Natural killer cell (primary cell): ENCODE results near the gene SLC27A4. TPM values are rescaled to one million over a fixed set of nuclear protein-coding genes. Genes with fewer than 3 reads are reported as not detected.

Source experiments
- ATAC-seq, 3 donors: fragments of 150-1000 bp in 2 of 3; fragments of 200-7000 bp in 1 of 3; cut with Tn5 transposase; 1 replicate in 1 of 3; 2 replicates in 2 of 3; pipeline ENCODE4 v1.10.0; 2021; ENCODE audit warnings: mild to moderate bottlenecking in 2 of 3, moderate library complexity in 2 of 3
- DNase-seq, 2 donors: peaks; one replicate each; pipeline versions ENCODE4 v3.0.0 to v3.0.0-alpha.2; 2013 to 2021; ENCODE audit warnings: mixed read lengths in 1 of 2
- H3K27ac ChIP-seq: one replicate; pipeline ENCODE4 v1.5.1; 2013; ENCODE audit warnings: mild to moderate bottlenecking, low read length
- H3K27me3 ChIP-seq: one replicate; pipeline ENCODE4 v1.6.1; 2013; ENCODE audit warnings: low read length; ENCODE audit not compliant: control insufficient read depth, insufficient read depth
- H3K36me3 ChIP-seq: one replicate; pipeline ENCODE4 v1.6.1; 2013; ENCODE audit warnings: low read length; ENCODE audit not compliant: control insufficient read depth, insufficient read depth
- H3K4me1 ChIP-seq: one replicate; pipeline ENCODE4 v1.6.1; 2013; ENCODE audit warnings: low read length; ENCODE audit not compliant: control insufficient read depth, insufficient read depth
- H3K4me3 ChIP-seq: one replicate; pipeline ENCODE4 v1.5.1; 2013; ENCODE audit warnings: low read length
- H3K9me3 ChIP-seq: one replicate; pipeline ENCODE4 v1.6.1; 2013; ENCODE audit warnings: low read length; ENCODE audit not compliant: control insufficient read depth, insufficient read depth
- H3K27ac Mint-ChIP-seq, 2 donors: one replicate each; pipeline ENCODE4 v1.8.0; 2022; ENCODE audit warnings: mild to moderate bottlenecking in 2 of 2, mixed read lengths in 2 of 2, moderate library complexity in 1 of 2
- H3K27me3 Mint-ChIP-seq, 2 donors: one replicate each; pipeline ENCODE4 v1.8.0; 2022; ENCODE audit warnings: low read depth in 2 of 2, mixed read lengths in 2 of 2
- H3K36me3 Mint-ChIP-seq: one replicate; pipeline ENCODE4 v1.8.0; 2022; ENCODE audit warnings: mixed read lengths
- H3K4me1 Mint-ChIP-seq, 2 donors: one replicate each; pipeline ENCODE4 v1.8.0; 2022; ENCODE audit warnings: mixed read lengths in 2 of 2
- H3K4me3 Mint-ChIP-seq: one replicate; pipeline ENCODE4 v1.8.0; 2022; ENCODE audit warnings: mild to moderate bottlenecking, moderate library complexity, mixed read lengths
- H3K9me3 Mint-ChIP-seq, 2 donors: one replicate each; pipeline ENCODE4 v1.8.0; 2022; ENCODE audit warnings: mixed read lengths in 2 of 2
- WGBS: methylation state at CpG from one replicate; pipeline ENCODE4 v1.1.7; 2013; ENCODE audit warnings: missing lambda C conversion rate; ENCODE audit not compliant: insufficient coverage; 5-methylcytosine and 5-hydroxymethylcytosine counted together
- intact Hi-C: fragments of 100-400 bp; cut with micrococcal nuclease; formaldehyde crosslinking; loops from one replicate; pipeline ENCODE4 v1.14.2; 2022
- total RNA-seq, 4 donors: library from RNA; stranded (reverse); fragments of 120-200 nt in 1 of 4; gene quantifications; one replicate each; pipeline versions ENCODE4 v1.2.3 to v1.2.4, GENCODE V29; 2013 to 2022
- TF ChIP-seq, protein P1 (sequence below): fragments of 200-600 bp; IDR thresholded peaks from one replicate; pipeline ENCODE4 v1.8.0; 2022; ENCODE audit warnings: antibody characterized with exemption

Gene SLC27A4
- total RNA-seq, 3 donors from 2014 or later (not counting 1 experiment from before 2014, with no cell fraction given): 7.7 to 12.3 (median 11.2) TPM

GRCh38 chr9:128317629-128318028, 22.7 kb upstream of the SLC27A4 start:
- Histone ChIP-seq H3K9me3 (no peaks in the 10 kb centered on the region), H3K4me1 (peaks cover 11% of the 10 kb centered on the region), H3K27ac (no peak overlapping the region), H3K27me3 (no peaks in the 10 kb centered on the region), H3K4me3 (no peak overlapping the region), H3K36me3 (peaks cover 31% of the 10 kb centered on the region)
- Mint-ChIP-seq H3K4me3 (no peak overlapping the region), H3K27me3 (no peaks in the 10 kb centered on the region), H3K4me1 (peaks cover 11 to 12% of the 10 kb centered on the region in 2 donors), H3K36me3 (no peaks in the 10 kb centered on the region), H3K9me3 (no peaks in the 10 kb centered on the region), H3K27ac (no peak overlapping the region)
- ATAC-seq (no peak), DNase-seq (no peak)
- WGBS: 75% methylated on average over 2 of the region's 2 CpGs
- TF ChIP-seq, protein P1, sequence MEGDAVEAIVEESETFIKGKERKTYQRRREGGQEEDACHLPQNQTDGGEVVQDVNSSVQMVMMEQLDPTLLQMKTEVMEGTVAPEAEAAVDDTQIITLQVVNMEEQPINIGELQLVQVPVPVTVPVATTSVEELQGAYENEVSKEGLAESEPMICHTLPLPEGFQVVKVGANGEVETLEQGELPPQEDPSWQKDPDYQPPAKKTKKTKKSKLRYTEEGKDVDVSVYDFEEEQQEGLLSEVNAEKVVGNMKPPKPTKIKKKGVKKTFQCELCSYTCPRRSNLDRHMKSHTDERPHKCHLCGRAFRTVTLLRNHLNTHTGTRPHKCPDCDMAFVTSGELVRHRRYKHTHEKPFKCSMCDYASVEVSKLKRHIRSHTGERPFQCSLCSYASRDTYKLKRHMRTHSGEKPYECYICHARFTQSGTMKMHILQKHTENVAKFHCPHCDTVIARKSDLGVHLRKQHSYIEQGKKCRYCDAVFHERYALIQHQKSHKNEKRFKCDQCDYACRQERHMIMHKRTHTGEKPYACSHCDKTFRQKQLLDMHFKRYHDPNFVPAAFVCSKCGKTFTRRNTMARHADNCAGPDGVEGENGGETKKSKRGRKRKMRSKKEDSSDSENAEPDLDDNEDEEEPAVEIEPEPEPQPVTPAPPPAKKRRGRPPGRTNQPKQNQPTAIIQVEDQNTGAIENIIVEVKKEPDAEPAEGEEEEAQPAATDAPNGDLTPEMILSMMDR: no peak
- intact Hi-C loops: no loop called here

GRCh38 chr9:128321343-128321742, 19.0 kb upstream of the SLC27A4 start:
- no peaks in the 10 kb centered on the region for H3K27me3 Mint-ChIP-seq
- TF ChIP-seq, protein P1: no peak
- no peak for ATAC-seq
- no peaks in the 10 kb centered on the region for H3K36me3 Mint-ChIP-seq
- no peak overlapping the region for H3K4me3 ChIP-seq
- no peaks in the 10 kb centered on the region for H3K27me3 ChIP-seq
- peak overlapping the region; percentile 94 to 95 for H3K27ac Mint-ChIP-seq
- H3K9me3 Mint-ChIP-seq: no peaks in the 10 kb centered on the region
- 93% methylated on average over 4 of the region's 7 CpGs for WGBS
- DNase-seq: no peak
- peaks cover 19 to 20% of the 10 kb centered on the region in 2 donors for H3K4me1 Mint-ChIP-seq
- H3K27ac ChIP-seq: no peak overlapping the region
- intact Hi-C loops: loop anchor here (5.0 to 10.0 kb wide), 2 partner anchors 44 to 127 kb away; partner anchors contain the start of genes CIZ1, GOLGA2 and SWI5
- peak overlapping the region; percentile 95 for H3K4me3 Mint-ChIP-seq
- H3K9me3 ChIP-seq: no peaks in the 10 kb centered on the region
- peaks cover 28% of the 10 kb centered on the region for H3K4me1 ChIP-seq
- H3K36me3 ChIP-seq: peaks cover 15% of the 10 kb centered on the region

GRCh38 chr9:128321879-128322403, 18.4 kb upstream of the SLC27A4 start:
- intact Hi-C loops: loop anchor here (1.0 to 10.0 kb wide), 4 partner anchors 18 to 127 kb away; partner anchors contain the start of genes CIZ1, GOLGA2, SLC27A4 and SWI5
- Mint-ChIP-seq H3K9me3 (no peaks in the 10 kb centered on the region), H3K4me3 (peak overlapping the region; percentile 95), H3K4me1 (peaks cover 19 to 20% of the 10 kb centered on the region in 2 donors), H3K36me3 (no peaks in the 10 kb centered on the region), H3K27me3 (no peaks in the 10 kb centered on the region), H3K27ac (peak overlapping the region; percentile 94 to 95)
- peak overlapping the region; percentile 95 for H3K4me3 ChIP-seq
- DNase-seq: no peak
- no peaks in the 10 kb centered on the region for H3K9me3 ChIP-seq
- peaks cover 12% of the 10 kb centered on the region for H3K36me3 ChIP-seq
- TF ChIP-seq, protein P1: no peak
- peaks cover 28% of the 10 kb centered on the region for H3K4me1 ChIP-seq
- peak overlapping the region; percentile 92 for H3K27ac ChIP-seq
- ATAC-seq: no peak
- H3K27me3 ChIP-seq: no peaks in the 10 kb centered on the region
- 2% methylated on average over 21 of the region's 21 CpGs for WGBS
